ENCODE results near the gene NCAPD3. TPM values are rescaled to one million over a fixed set of nuclear protein-coding genes. Genes with fewer than 3 reads are reported as not detected.

NCAPD3 gene
- total and polyA plus RNA-seq, 2 donors (not counting 3 experiments of a cell fraction or from before 2014, with no cell fraction given), result 22.6 to 43.8 TPM

DNA sequence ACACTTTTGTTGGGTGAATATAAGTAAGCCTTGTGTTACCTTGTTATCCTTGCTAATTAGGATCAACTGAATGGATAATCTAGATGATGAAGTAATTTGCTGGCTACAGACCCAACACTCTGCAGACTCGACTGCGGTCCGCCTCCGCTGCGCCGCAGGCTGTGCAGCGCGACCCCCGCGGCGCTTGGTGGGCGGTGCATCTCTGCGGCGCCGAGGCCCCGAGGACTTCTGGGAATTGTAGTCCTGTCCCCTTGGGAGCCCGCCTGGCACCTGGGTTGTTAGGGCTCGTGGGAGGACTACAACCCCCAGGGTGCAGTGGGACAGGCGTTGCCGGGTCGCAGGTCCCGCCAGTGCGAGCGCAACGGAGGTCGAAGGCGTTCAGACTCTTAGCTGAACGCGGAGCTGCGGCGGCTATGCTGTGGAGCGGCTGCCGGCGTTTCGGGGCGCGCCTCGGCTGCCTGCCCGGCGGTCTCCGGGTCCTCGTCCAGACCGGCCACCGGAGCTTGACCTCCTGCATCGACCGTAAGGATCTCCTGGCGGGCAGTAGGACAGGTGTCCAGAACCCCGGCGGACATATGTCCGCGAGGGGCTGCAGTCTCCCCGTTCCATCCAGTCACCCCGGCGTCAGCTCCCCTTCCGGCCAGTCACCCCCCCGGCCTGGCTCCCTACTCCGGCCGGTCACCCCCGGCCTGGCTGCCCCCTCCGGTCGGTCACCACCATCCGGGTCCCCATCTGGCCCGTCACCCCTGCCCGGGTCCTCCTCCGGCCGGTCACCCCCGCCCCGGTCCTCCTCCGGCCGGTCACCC is 29.6 kb upstream of the NCAPD3 start, which contains the start of the genes ACAD8 and THYN1:
Gene ACAD8, plus strand, starts transcription at position 381 of the 806 bp plus-strand sequence. Its CDS starts 33 bp downstream, at position 414.
Gene THYN1, minus strand, starts transcription at position 165 of the 806 bp plus-strand sequence. CDS start 470 bp downstream, outside the sequence.
- Histone ChIP-seq H3K9me3 (replicated peaks; ENCODE audit: control insufficient read depth, insufficient read depth, low read length) (no peaks in the 10 kb centered on the region), H4K20me1 (replicated peaks; ENCODE audit: control insufficient read depth, extremely low read depth, insufficient read depth, low read length) (no peaks in the 10 kb centered on the region), H3K9ac (replicated peaks; ENCODE audit: extremely low read depth, insufficient read depth, low read length) (peak within 1 kb of the TSS; percentile 51), H3K27me3 (ENCODE audit: control insufficient read depth in 2 of 2, insufficient read depth in 2 of 2, low read length in 2 of 2) (no peaks in the 10 kb centered on the region), H3K27ac (ENCODE audit: insufficient read depth, low read depth, low read length) (no peak within 1 kb of the TSS), H2AFZ (ENCODE audit: low read depth, low read length) (peak within 1 kb of the TSS; percentile 73), H3K9me1 (replicated peaks; ENCODE audit: control insufficient read depth, extremely low read depth, insufficient read depth, low read length) (no peaks in the 10 kb centered on the region), H3K79me2 (ENCODE audit: control insufficient read depth, insufficient read depth, low read length) (peaks cover 6% of the 10 kb centered on the region), H3K4me1 (ENCODE audit: control insufficient read depth, extremely low read depth, insufficient read depth, low read length) (peaks cover 11% of the 10 kb centered on the region), H3K36me3 (ENCODE audit: control insufficient read depth in 2 of 2, extremely low read depth in 1 of 2, insufficient read depth in 2 of 2, low read length in 2 of 2) (peaks cover 2 to 16% of the 10 kb centered on the region in 2 experiments), H3K4me2 (ENCODE audit: insufficient read depth, low read length) (peak within 1 kb of the TSS; percentile 94), H3K4me3 (replicated peaks in 1 of 3; ENCODE audit: insufficient read depth in 1 of 3, low read depth in 1 of 3, low read length in 3 of 3) (peak within 1 kb of the TSS; percentile 61 to 88 (median 72))
- peak; percentile 95 for FAIRE-seq
- TF ChIP-seq MAX (IDR thresholded peaks at IDR 0.05; ENCODE audit: insufficient read depth, insufficient read length) (peak; percentile 7), JUN (IDR thresholded peaks at IDR 0.05; ENCODE audit: borderline replicate concordance, insufficient read depth, insufficient read length, low read depth) (no peak), POLR2AphosphoS5 (IDR thresholded peaks at IDR 0.05; ENCODE audit: insufficient read depth, low read depth, low read length) (peak; percentile 73), POLR2A (IDR thresholded peaks at IDR 0.05; ENCODE audit: low read depth, low read length) (peak; percentile 87), MYC (IDR thresholded peaks at IDR 0.05; ENCODE audit: low read depth, low read length) (no peak), FOS (IDR thresholded peaks at IDR 0.05; ENCODE audit: borderline replicate concordance, insufficient read depth, low read length) (no peak), GATA2 (IDR thresholded peaks at IDR 0.05; ENCODE audit: insufficient read depth, insufficient read length, low read depth, low read length) (no peak), EZH2 (IDR thresholded peaks at IDR 0.05; ENCODE audit: borderline replicate concordance, low read depth, low read length, severe bottlenecking) (no peak)
- TF ChIP-seq, protein P1, sequence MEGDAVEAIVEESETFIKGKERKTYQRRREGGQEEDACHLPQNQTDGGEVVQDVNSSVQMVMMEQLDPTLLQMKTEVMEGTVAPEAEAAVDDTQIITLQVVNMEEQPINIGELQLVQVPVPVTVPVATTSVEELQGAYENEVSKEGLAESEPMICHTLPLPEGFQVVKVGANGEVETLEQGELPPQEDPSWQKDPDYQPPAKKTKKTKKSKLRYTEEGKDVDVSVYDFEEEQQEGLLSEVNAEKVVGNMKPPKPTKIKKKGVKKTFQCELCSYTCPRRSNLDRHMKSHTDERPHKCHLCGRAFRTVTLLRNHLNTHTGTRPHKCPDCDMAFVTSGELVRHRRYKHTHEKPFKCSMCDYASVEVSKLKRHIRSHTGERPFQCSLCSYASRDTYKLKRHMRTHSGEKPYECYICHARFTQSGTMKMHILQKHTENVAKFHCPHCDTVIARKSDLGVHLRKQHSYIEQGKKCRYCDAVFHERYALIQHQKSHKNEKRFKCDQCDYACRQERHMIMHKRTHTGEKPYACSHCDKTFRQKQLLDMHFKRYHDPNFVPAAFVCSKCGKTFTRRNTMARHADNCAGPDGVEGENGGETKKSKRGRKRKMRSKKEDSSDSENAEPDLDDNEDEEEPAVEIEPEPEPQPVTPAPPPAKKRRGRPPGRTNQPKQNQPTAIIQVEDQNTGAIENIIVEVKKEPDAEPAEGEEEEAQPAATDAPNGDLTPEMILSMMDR (IDR thresholded peaks at IDR 0.05; ENCODE audit: extremely low read depth in 1 of 2, insufficient read depth in 1 of 2, low read depth in 1 of 2, low read length in 2 of 2), result peak in 1 of 2 donors; percentile 24
- ChIA-PET POLR2A (no interaction called here), CTCF (interaction anchor here (0.6 to 2.7 kb wide), 8 partner anchors 9 to 203 kb away, joined by 3 to 11 read pairs (median 6); partner anchors contain the start of genes NCAPD3 and VPS26B)
- intact Hi-C loops (cut with micrococcal nuclease), result loop anchor here (1.0 to 5.0 kb wide), 4 partner anchors 29 to 216 kb away; partner anchors contain the start of genes GLB1L2 and VPS26B
- dilution Hi-C loops (cut with MboI; ENCODE audit: extremely low pct_ligation_motif_present, low sequenced_read_pairs), result no loop called here
- DNase-seq (ENCODE audit: low read depth, low spot score), result peak; percentile 98
- BruUV-seq (replicated peaks), result no TSS peak
